ENCODE results near the gene DYNLT2.
"Not testable (repeated sequence)": the region's sequence is repeated elsewhere in the genome, so short reads cannot be mapped to it uniquely, and the experiment has no call there.

The DYNLT2 gene

DNA sequence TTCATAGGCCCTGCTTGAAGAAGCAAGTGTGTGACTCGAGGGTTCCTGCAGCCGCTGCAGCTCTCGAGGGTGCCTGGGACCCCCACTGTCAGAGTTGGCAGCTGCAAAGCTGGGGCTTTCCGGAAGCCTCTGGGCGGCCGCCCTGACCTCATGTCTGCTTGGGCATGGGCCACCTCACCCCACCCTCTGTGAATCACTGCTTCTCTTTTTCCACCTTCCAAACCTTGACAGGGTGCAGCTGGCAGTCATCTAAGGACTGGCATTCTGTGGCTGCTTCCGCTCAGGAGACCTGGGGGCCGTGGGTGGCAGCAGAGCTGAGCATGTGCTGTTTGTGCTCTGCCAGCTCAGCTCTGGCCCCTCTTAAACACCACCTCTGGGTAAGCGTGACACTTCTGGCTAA lies 32.0 kb upstream of the DYNLT2 start:
- DNase-seq: no peak

DNA sequence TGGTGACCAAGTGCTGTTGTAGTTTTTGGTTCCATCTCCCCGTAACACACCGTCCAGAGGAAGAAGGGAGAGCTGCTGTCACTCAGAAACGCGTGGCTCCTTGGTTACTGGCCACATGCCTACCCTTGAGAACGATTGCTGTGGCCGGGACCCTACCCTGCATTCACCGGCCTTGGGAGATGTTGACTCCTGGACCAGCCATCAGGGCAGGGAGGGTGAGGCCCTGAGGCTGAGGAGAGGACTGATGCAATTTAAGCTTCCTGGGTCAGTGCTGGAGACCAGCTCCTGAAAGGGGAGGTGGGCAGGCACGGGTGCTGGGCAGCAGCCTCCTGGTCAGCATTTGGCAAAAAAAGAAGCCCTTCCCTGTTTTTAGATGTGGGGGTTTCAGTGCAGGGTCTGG lies 31.6 kb upstream of the DYNLT2 start:
- DNase-seq: no peak

DNA sequence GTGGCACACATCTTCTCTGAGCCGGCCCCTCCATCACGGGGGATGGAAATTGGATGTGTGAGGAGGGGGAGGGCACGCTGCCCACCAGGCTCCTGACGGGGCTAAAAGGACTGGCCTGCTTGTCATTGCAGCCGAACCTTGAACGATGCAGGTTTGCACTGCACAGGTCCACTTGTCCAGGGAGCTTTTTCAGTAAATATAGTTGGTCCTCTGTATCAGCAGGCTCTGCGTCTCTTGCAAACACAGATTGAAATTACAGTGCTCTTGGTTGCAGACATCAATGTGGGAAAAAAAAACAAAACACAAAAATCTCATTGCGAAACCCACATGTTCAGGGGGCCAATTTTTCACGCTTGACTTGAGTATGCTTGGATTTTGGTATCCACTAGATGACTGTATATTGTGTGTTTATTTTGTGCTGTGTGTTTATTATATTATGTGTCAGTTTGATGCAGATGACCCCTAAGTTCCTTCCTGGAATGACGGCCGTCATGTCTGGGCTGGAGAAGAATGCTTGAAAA lies 29.3 kb upstream of the DYNLT2 start:
- DNase-seq: no peak

DNA sequence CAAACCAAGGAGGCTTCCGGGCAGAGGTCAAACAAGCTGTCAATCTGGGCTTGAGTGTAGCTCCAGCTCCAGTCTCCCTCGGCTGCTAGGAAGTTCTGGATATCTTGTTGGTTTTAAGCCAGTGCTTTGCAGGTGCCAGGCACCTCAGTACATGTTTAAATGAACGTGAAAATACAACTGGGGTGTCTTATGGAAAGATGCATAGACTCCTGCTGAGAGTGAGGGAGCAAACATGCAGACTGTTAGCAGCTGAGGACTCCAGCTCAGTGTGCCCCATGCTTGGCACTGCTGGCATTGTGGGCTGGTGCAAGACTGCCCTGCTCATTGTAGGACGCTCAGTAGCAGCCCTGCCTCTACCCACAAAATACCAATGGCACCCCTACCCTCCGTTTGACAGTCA lies 28.5 kb upstream of the DYNLT2 start:
- DNase-seq: no peak

DNA sequence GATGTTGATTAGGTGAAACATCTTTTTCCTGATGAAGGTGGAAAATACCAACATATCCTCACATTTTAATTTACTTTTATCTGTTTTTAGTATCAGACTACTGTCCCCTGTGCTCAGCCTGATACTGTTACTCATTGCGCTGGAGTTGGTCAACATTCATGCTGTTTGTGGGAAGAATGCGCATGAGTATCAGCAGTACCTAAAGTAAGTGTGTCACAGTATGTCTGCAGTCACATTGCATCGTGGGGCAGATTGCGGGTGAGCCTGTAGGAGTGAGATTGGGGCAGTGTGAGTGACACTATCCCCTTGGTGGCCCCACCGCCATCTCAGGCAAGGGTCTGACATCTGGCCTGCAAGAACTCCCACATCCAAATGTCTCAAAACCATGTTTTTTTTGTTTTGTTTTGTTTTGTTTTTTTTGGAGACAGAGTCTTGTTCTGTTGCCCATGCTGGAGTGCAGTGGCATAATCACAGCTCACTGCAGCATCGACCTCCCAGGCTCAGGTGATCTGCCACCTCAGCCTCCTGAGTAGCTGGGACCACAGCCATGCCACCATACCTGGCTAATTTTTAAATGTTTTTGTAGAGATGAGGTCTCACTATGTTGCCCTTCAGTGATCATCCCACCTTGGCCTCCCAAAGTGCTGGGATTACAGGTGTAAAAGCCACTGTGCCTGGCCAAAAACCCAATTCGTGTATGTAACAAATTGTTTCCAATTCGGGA lies 27.9 kb upstream of the DYNLT2 start:
- DNase-seq: no peak

DNA sequence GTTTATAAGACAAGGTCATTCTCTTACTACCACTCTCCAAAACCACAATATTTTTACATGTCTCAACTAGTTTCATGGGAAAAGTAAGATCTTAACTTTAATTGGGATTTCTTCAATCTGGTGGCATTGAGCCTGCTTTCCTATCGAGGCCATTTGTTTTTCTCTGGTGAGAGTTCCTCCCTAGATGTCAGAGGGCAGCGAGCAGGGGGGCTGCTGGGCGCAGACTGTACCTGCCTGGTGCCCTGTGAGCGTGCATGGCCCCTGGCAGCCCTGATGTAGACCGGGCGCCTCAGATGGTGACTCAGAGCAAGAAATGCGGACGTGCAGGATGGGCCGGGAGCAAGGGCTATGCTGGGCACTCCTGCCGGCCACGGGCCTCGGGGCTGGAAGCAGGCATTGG lies 27.3 kb upstream of the DYNLT2 start:
- DNase-seq: no peak

DNA sequence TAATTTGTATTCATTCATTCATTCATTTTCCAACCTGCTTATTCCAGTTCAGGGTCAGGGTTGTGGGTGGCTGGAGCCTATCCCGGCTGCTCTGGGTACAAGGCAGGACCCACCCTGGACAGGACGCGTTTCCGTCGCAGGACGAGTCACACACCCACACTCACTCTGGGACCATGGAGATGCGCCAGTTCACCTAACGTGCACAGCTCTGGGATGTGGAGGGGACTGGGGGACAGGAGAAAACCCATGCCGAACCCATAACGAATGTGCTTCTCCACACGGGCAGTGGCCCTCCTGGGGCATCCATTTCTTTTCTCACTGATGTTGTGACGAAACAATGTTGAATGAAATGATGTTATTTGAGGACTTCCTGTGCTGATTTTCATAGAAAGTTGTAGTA lies 26.5 kb upstream of the DYNLT2 start:
- no peak for DNase-seq

DNA sequence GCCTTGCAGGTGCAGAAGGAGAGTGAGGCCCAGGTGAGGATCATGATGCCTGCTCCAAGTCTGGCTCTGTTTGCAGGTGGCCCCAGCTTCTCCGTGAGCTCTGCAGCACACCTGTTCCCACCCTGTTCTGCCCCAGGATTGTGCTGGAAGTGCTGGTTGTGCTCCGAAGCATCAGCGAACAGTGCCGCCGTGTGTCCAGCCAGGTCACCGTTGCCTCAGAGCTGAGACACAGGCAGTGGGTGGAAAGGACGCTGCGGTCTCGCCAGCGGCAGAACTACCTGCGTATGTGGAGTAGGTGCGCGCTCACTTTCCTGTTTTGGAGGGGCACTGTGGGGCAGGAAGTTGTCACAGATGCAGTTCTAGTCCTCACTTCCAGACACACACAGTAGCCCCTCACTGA lies 25.0 kb upstream of the DYNLT2 start:
- no peak for DNase-seq

DNA sequence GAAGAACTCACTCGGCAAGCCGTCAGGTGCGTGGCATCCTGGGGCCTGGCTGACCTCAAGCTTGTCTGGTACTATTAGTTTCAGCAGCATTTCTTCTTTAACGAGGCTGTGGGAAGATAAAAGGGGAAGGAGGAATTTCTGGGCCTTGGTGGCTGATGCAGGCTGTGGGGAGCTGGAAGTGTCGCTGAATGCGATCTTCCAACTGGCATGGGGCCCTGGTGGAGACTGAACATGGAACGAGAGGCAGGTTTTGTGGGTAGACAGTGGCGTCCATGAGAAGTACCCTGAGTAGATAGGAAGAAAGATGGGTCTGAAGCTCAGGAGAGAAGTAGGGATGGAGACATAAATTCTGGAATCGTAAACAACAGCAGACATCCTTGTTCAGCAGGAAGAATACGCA lies 23.9 kb upstream of the DYNLT2 start:
- no peak for DNase-seq

DNA sequence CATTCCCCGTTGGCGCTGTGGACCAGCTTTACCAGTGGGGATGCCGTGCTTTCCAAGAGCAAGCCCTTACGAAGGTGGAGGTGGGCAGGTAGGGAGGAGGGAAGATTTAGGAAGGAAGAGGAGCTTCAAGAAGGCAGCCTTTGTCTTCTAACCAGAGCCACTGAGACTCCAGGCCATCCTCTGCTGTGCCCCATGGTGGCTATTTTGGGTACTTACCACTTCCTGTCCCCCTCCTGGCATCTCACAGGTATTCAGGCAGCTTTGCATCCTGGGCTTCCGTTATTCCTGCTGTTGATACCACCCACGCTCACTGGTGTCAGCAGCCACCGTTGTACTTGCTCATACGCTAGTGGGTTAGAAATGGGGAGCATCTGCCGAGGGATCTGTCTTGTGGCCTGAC lies 23.0 kb upstream of the DYNLT2 start:
- DNase-seq: no peak

DNA sequence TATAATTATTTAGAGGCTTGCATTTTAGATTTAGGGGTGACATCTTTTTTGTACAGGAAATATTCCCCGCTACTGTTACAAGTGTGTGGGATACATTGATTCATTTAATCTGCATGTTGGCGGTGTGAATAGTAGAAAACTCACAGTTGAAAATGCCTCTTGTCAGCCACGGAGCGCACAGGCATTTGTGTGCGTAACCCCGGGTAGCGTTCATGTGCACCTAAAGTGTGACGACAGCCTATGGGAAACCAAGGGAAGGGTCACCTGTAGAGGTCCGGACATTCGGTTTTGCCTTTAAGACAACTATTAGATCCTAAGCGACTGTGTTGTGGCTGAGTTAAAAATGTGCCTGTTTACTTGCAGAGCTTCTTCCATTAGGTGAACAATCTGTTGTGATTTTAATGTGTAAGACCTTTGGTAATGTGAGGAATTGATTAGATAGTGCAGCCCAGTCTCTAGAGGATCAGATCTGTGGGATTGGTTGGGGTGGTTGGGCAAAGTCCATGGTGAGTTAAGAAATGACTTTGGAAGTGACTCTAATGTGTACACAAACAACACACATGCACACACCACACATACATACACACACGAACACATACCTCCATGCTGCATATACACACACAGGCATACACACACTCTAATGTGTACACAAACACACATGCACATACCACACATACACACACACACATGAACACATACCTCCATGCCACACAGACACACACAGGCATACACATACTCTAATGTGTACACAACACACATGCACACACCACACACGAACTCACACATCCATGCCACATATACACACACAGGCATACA lies 15.8 kb upstream of the DYNLT2 start:
- DNase-seq: no peak

DNA sequence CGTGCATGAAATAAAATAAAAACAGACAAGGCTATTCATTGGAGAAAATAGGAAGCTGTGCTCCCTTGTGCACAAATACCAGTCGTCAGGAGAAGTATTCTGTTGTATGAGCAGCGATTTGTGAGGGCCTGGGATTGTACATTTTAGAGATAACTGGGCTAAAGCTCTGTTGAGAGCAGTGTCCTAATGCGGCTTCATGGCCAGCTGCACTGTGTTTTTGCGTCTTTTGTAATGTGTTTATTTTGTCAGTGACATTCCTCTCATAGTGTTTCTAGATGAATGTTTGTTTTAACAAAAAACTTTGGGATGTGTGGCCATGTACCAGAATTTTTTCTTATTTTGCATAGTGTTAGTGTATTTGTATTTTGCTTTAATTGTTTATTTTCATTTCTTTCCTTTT lies 14.9 kb upstream of the DYNLT2 start:
- no peak for DNase-seq

DNA sequence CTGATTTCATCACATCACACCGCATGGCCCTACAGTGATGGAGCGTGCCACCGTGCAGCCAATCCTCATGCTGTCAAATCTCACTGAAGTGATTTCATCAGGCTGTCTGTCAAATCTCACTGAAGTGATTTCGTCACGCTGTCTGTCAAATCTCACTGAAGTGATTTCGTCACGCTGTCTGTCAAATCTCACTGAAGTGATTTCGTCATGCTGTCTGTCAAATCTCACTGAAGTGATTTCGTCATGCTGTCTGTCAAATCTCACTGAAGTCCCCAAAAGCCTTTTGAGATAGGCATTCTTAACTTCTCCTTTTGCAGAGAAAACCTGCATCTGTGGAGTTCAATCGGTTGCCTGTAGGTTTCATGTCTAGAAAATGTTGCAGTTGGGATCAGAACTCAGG lies 14.4 kb upstream of the DYNLT2 start:
- DNase-seq: not testable (repeated sequence)

DNA sequence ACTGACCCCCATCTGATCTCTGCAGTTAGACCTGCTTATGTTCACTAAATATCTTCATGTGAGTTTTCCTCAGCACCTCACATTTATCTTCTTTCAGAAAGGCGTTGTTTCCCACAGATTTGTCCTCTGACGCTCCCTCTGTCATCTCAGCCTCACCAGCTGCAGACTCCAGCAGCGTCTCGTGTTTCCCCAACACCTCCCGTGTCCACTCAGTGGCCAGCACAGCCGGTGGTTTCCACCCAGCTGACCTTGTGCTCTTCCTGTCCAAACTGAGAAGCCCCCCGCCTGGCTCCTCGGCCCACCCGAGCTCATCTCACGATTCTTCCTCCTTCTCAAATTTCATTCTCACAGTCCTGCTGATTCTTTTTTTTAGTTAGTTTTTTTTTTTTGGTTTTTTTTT lies 12.5 kb upstream of the DYNLT2 start:
- DNase-seq: no peak

DNA sequence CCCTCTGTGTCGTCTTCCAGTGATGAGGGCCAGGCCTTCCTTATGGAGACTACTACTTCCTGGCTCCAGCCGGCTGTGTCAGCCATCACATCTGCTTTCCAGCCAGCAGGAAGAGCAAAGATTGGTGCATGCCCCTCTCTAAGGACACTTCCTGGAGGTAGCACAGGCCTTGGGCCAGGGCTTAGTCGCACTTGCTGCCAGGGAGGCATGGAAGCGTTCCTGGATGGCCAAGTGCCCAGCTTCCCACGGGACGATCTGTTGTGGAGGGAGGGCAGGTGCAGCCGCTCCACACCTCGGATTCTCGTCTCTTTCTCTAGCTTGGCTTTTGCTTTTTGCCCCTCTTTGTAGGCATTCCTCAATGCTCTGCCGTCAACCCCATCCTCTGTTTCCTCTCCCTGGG lies 11.9 kb upstream of the DYNLT2 start:
- DNase-seq: no peak

DNA sequence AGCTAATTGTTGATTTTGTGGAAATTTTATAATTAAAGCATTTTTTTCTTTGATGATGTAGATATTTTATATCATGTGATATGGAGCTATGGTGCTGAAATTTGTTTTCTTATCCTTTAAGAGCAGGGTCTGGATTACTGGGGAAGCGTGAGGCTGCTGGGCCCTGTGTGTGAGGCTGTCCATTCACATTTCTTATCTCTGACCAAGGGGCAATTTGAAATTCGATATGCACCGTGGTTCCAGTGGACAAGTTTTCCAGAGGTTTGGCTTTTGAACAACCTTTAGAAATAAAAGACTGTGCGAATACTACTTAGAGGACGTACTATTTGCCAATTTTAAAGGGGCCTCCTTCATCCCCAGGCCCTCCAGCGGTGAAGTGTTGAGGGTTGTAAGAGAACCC lies 3.8 kb upstream of the DYNLT2 start:
- DNase-seq: no peak

DNA sequence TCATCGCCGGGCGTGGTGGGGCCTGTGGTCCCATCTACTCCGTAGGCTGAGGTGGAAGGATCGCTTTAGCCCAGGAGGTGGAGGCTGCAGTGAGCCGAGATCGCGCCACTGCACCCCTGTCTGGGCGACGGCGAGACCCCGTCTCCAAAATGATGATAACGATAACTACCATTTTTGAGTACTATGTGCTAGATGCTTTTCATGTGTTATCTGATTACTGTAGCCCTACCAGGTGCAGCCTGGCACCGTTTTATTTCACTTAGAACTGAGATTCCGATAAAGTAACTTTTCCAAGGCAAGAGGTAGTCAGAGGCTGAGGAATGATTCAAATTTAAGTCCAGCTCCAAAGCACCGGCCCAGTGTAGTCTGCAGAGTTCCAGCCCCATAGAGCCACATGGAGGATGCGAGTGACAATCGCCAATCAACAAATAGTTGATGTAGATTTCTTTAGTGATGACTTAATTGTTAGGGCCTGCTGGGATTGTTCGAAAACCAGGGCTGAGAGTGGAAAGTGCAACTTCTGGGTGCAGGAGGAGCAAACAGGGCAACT lies 777 bp upstream of the DYNLT2 start:
- no peak for DNase-seq

DNA sequence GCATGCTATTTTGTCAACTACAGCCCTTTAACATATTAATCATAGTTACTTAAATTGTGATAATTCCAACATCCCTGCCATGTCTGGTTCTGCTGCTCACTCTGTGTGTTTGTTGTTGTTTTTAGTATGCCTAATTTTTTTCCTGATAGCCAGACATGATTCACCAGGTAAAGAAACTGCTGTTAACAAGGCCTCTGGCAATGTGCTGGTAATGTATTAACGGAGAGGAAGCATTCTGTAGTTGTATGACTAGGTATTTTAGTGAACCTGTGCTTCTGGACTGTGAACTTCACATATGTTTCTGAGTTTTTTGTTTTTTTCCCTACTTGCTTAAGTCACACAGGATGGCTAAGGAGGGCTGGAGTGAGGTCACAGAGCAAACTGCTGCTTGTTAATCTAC lies 4.8 kb downstream of the DYNLT2 start:
- DNase-seq: no peak

DNA sequence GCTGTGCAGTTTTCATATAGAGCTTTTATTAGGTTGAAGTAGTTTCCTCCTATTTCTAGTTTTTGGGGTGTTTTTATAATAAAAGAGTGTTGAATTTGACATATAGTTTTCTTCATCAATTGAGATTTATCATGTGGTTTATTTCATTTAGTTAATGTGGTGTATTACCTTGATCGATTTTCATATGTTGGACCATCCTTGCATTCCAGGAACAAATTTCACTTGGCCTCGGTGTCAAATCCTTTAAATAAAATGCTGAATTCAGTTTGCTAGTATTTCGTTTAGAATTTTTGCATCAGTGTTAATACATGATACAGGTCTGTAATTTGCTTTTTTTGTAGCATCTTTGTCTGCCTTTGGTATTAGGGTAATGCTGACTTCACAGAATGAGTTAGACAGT lies 6.0 kb downstream of the DYNLT2 start:
- DNase-seq: no peak

DNA sequence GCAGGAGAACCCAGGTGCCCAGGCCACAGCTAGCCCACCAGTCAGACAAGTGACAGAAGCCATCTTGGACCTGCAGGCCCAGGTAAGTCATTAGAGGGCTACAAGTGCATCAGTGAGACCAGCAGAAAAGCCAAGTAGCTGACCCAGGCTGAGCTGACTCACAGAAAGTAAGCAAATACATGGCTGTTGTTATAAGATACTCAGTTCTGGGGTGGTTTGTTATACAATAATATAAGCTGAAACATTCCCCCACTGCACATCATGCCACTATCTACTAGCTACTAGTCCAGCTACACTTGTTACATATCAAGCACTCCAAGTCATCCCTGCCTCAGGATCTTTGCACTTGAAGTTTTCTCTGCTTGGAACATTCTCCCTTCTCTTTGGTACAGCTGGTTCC lies 10.0 kb downstream of the DYNLT2 start:
- no peak for DNase-seq

DNA sequence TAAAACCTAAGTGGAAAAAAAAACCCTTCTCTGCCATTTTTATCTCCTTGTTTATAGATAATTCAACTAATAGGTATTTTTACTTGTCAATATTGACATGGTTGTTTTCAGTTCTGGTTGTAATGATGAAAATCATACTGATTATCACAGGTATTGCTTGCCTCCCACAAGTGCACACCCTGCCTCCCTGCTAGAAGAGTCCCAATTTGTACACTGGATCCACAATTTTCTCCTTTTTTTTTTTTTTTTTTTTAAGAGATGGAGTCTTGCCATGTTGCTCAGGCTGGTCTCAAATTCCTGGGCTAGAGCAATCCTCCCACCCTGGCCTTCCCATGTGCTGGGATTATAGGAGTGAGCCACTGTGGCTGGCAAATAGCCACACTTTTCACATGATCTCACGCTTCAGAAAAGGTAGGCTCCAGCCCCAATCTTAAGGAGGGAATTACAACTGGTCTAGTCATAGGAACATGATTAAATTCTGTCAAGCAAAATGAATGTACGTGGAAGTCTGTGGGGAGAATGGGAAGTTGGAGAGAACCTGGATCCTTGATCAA lies 12.3 kb downstream of the DYNLT2 start:
- DNase-seq: no peak

DNA sequence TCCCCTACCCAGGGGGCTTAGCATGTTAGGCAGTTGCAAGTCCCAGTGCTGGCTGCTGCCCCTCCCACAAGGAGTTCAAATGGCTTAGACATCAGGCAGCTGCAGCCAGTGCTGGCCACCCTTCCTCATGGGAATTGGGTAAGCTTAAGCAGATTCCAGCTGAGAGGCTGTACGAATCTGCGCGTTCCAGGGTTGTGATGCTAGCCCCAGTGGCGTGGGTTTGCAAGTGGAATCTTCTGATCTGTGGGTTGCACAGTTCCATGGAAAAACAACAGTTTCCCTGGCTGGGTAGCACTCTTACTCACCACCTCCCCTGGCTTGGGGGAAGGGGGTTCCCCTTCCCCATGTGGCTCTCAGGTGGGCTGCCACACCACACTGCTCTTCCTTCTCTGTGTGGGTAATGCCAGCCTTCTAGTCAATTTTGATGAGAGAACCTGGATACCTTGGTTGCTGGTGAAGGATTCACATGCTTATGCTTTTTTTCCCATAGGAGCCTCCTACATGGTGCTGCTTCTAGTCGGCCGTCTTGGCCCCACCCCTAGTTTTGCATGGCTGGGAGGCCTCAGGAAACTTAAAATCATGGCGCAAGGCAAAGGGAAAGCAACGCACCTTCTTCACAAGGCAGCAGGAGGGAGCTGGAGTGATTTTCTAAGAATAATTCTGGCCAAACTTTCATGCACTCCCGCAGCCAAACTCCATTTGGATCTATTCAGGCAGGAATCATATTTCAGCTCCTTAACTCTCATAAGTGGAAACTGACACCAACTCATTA lies 13.0 kb downstream of the DYNLT2 start:
- DNase-seq: no peak

DNA sequence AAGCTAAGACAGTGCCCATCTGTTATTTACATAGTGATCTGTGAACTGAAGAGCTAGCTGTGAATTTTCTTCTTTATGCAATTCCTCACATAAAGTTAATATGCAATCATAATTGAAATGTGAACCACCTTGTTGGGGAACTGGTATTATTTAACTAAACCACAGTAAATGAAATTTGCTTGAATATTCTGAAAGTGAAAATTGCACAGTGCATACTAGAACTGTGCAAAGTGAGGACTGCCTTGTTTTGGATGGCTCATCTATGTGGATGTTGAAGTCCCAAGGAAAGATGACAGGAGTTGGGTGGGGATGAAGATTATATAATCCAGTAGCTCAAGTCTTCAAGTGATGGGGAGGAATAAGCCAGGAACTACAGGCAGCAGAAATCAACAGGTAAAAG lies 21.4 kb downstream of the DYNLT2 start:
- no peak for DNase-seq
